ENCODE measurements around the gene MTHFSD. TPM values are rescaled to one million over a fixed set of nuclear protein-coding genes. Genes with fewer than 3 reads are reported as not detected.
A peak's percentile ranks its signal among the peaks of the same experiment; 100 is the strongest.

The MTHFSD gene
- polyA plus RNA-seq, 1 donor (not counting 4 experiments of a cell fraction or from before 2014, with no cell fraction given): 14.7 TPM

DNA sequence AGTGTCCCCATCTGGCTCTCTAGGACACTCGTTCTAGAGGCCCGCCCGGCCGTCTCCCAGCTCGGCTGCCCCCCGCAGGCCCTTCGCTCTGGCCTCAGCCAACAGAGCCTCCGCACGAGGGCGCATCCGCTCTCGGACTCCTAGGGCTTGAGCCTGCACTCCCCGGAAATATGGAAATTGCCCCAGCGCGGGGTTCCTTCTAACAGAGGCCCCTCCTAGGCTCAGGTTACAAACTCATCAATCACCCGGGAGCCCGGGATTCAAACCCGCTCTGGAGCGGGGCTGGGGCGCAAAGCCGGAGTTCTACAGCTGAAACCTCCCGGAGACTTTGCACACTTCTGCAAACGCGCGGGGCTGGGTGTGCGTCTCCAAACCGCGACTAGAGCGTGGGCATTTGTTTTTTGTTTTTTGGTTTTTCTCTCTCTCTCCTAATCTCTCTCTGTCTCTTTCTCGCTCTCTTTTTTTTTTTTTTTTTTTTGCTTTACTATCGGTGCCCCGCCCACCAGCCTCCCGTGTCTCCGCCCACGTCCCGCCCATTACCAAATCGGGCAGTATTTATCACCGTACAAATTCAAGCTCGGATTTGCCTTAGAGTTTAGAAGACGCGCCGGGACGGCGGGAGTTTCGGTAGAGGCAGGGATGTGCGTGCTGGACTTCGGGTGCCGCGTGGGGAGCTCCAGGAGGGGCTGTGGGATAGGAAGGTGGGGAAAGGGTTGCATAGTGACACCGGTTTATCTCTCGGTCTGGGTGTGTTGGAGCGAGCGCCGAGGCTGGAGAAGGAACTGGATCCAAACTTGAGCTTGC lies 20.9 kb upstream of the MTHFSD start:
- dilution Hi-C loops (cut with MboI; ENCODE audit: extremely low pct_ligation_motif_present, low sequenced_read_pairs): no loop called here
- Histone ChIP-seq H3K9ac (ENCODE audit: control insufficient read depth, extremely low read depth, insufficient read depth, low read length) (peak overlapping the region; percentile 36), H3K79me2 (ENCODE audit: control insufficient read depth, insufficient read depth, low read length) (no peaks in the 10 kb centered on the region)

DNA sequence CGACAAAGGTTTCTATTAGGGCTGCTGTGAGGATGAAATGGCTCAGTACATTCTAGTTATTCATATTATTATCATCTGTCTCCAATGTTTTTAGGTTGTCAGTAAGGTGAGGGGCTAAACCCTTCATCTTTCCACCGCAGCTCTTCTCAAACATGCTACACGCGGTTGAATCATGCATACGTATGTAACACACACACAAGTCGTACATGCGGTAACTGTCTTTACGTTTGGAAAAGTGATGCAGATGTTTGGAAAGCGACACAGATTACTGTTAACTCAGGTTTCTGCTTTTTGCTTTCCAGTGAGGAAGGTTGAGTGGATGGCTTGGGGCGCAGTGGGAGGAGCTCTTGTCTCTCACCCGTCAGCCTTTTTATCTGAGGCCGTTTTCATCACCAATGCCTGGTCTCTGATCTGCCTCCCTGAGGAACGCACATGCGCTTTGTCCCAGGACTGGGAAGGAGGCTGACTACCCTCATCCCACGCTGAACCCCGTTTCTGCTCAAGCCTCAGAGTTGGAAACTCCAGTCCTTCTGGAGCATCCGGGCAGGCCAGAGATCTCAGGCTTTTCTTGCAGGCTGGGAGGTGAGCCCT lies 20.2 kb upstream of the MTHFSD start:
- H3K27me3 ChIP-seq (ENCODE audit: control insufficient read depth, extremely low read depth, insufficient read depth, low read length): peaks cover 49% of the 10 kb centered on the region
- H3K79me2 ChIP-seq (ENCODE audit: control insufficient read depth, insufficient read depth, low read length): no peaks in the 10 kb centered on the region
- H3K4me3 ChIP-seq (ENCODE audit: control insufficient read depth in 2 of 3, extremely low read depth in 1 of 3, insufficient read depth in 2 of 3, low read depth in 1 of 3, low read length in 3 of 3): peak overlapping the region in 2 of 3 experiments; percentile 41 to 71
- H3K27ac ChIP-seq (ENCODE audit: control insufficient read depth, insufficient read depth, low read length): no peak overlapping the region
- H3K36me3 ChIP-seq (ENCODE audit: control insufficient read depth in 2 of 2, extremely low read depth in 1 of 2, insufficient read depth in 2 of 2, low read length in 2 of 2): no peaks in the 10 kb centered on the region
- peaks cover 15% of the 10 kb centered on the region for H3K4me1 ChIP-seq (ENCODE audit: control insufficient read depth, extremely low read depth, insufficient read depth, low read length)
- no peaks in the 10 kb centered on the region for H3K9me1 ChIP-seq (ENCODE audit: control insufficient read depth, extremely low read depth, insufficient read depth, low read length)
- peak overlapping the region; percentile 79 for H3K4me2 ChIP-seq (ENCODE audit: control insufficient read depth, extremely low read depth, insufficient read depth, low read depth, low read length)
- H3K9me3 ChIP-seq (ENCODE audit: control insufficient read depth, low read depth, low read length): no peaks in the 10 kb centered on the region
- TF ChIP-seq EZH2 (IDR thresholded peaks at IDR 0.05; ENCODE audit: low read length): no peak
- TF ChIP-seq, protein P1, sequence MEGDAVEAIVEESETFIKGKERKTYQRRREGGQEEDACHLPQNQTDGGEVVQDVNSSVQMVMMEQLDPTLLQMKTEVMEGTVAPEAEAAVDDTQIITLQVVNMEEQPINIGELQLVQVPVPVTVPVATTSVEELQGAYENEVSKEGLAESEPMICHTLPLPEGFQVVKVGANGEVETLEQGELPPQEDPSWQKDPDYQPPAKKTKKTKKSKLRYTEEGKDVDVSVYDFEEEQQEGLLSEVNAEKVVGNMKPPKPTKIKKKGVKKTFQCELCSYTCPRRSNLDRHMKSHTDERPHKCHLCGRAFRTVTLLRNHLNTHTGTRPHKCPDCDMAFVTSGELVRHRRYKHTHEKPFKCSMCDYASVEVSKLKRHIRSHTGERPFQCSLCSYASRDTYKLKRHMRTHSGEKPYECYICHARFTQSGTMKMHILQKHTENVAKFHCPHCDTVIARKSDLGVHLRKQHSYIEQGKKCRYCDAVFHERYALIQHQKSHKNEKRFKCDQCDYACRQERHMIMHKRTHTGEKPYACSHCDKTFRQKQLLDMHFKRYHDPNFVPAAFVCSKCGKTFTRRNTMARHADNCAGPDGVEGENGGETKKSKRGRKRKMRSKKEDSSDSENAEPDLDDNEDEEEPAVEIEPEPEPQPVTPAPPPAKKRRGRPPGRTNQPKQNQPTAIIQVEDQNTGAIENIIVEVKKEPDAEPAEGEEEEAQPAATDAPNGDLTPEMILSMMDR (optimal IDR thresholded peaks at IDR 0.05 in 1 of 3, IDR thresholded peaks at IDR 0.05 in 1 of 3, conservative IDR thresholded peaks at IDR 0.05 in 1 of 3; ENCODE audit: extremely low read depth in 1 of 3, insufficient read depth in 2 of 3, low read length in 3 of 3): no peak
- no peak for FAIRE-seq
- DNase-seq (ENCODE audit: low read depth, low spot score): no peak
- H2AFZ ChIP-seq (ENCODE audit: control insufficient read depth, low read length): peak overlapping the region; percentile 72
- no peaks in the 10 kb centered on the region for H4K20me1 ChIP-seq (ENCODE audit: control insufficient read depth, extremely low read depth, insufficient read depth, low read length)
- no peak overlapping the region for H3K9ac ChIP-seq (ENCODE audit: control insufficient read depth, extremely low read depth, insufficient read depth, low read length)
- dilution Hi-C loops (cut with MboI; ENCODE audit: extremely low pct_ligation_motif_present, low sequenced_read_pairs): no loop called here

More for the DNA sequence above, 20.9 kb upstream of the MTHFSD start:
- Histone ChIP-seq H3K27ac (ENCODE audit: control insufficient read depth, insufficient read depth, low read length) (peak overlapping the region; percentile 10), H3K4me3 (ENCODE audit: control insufficient read depth in 2 of 3, extremely low read depth in 1 of 3, insufficient read depth in 2 of 3, low read depth in 1 of 3, low read length in 3 of 3) (peak overlapping the region; percentile 41 to 73 (median 71)), H3K9me3 (ENCODE audit: control insufficient read depth, low read depth, low read length) (no peaks in the 10 kb centered on the region), H4K20me1 (ENCODE audit: control insufficient read depth, extremely low read depth, insufficient read depth, low read length) (no peaks in the 10 kb centered on the region), H3K9me1 (ENCODE audit: control insufficient read depth, extremely low read depth, insufficient read depth, low read length) (no peaks in the 10 kb centered on the region), H3K27me3 (ENCODE audit: control insufficient read depth, extremely low read depth, insufficient read depth, low read length) (peaks cover 41% of the 10 kb centered on the region), H3K4me1 (ENCODE audit: control insufficient read depth, extremely low read depth, insufficient read depth, low read length) (peaks cover 15% of the 10 kb centered on the region), H2AFZ (ENCODE audit: control insufficient read depth, low read length) (peak overlapping the region; percentile 86), H3K36me3 (ENCODE audit: control insufficient read depth in 2 of 2, extremely low read depth in 1 of 2, insufficient read depth in 2 of 2, low read length in 2 of 2) (no peaks in the 10 kb centered on the region), H3K4me2 (ENCODE audit: control insufficient read depth, extremely low read depth, insufficient read depth, low read depth, low read length) (peak overlapping the region; percentile 79)
- DNase-seq (ENCODE audit: low read depth, low spot score) (peak; percentile 59), FAIRE-seq (no peak)
- TF ChIP-seq EZH2 (IDR thresholded peaks at IDR 0.05; ENCODE audit: low read length): no peak
- TF ChIP-seq, protein P1 (optimal IDR thresholded peaks at IDR 0.05 in 1 of 3, IDR thresholded peaks at IDR 0.05 in 1 of 3, conservative IDR thresholded peaks at IDR 0.05 in 1 of 3; ENCODE audit: extremely low read depth in 1 of 3, insufficient read depth in 2 of 3, low read length in 3 of 3): peak in 2 of 3 experiments; percentile 77 to 83
